Measurements from ENCODE around the gene NDFIP2.

Gene NDFIP2

GRCh38 chr13:79500829-79501228 lies 19.9 kb downstream of the NDFIP2 start:
- DNase-seq = no peak

- DNase-seq = no peak
Measured at GRCh38 chr13:79501538-79502232, 20.7 kb downstream of the NDFIP2 start.

GRCh38 chr13:79502859-79503468 lies 22.0 kb downstream of the NDFIP2 start:
- DNase-seq = no peak

- DNase-seq = no peak
Measured at GRCh38 chr13:79503473-79504017, 22.6 kb downstream of the NDFIP2 start.

GRCh38 chr13:79508224-79508961 lies 27.4 kb downstream of the NDFIP2 start:
- DNase-seq = no peak

GRCh38 chr13:79511611-79512010 lies 30.7 kb downstream of the NDFIP2 start:
- DNase-seq = no peak

GRCh38 chr13:79512950-79513349 lies 32.0 kb downstream of the NDFIP2 start:
- DNase-seq = no peak

GRCh38 chr13:79516595-79516994 lies 35.6 kb downstream of the NDFIP2 start:
- no peak for DNase-seq

GRCh38 chr13:79519255-79519654 lies 38.3 kb downstream of the NDFIP2 start:
- DNase-seq = no peak

GRCh38 chr13:79522583-79522982 lies 41.6 kb downstream of the NDFIP2 start:
- DNase-seq = no peak

- DNase-seq = no peak
Measured at GRCh38 chr13:79525064-79525857, 44.3 kb downstream of the NDFIP2 start.

- DNase-seq = peak in 1 of 3 experiments; percentile 48
Measured at GRCh38 chr13:79527698-79528097, 46.7 kb downstream of the NDFIP2 start.

GRCh38 chr13:79528356-79528755 lies 47.4 kb downstream of the NDFIP2 start:
- DNase-seq = no peak

GRCh38 chr13:79528759-79529191 lies 47.8 kb downstream of the NDFIP2 start:
- peak in 2 of 3 experiments; percentile 27 to 44 for DNase-seq

- DNase-seq = no peak
Measured at GRCh38 chr13:79529817-79530216, 48.9 kb downstream of the NDFIP2 start.

GRCh38 chr13:79530270-79530669 lies 49.3 kb downstream of the NDFIP2 start:
- no peak for DNase-seq

GRCh38 chr13:79531542-79532254 lies 50.7 kb downstream of the NDFIP2 start:
- DNase-seq = no peak

- DNase-seq = no peak
Measured at GRCh38 chr13:79532576-79532975, 51.6 kb downstream of the NDFIP2 start.

- no peak for DNase-seq
Measured at GRCh38 chr13:79533781-79534400, 52.9 kb downstream of the NDFIP2 start.

GRCh38 chr13:79534596-79534995 lies 53.6 kb downstream of the NDFIP2 start:
- DNase-seq = no peak

- no peak for DNase-seq
Measured at GRCh38 chr13:79538757-79539156, 57.8 kb downstream of the NDFIP2 start.

- DNase-seq = no peak
Measured at GRCh38 chr13:79540504-79540903, 59.5 kb downstream of the NDFIP2 start.

All from NCI-H1417 (cell line).